Naive B cell (primary cell): ENCODE data around the gene CBX2. TPM values are rescaled to one million over a fixed set of nuclear protein-coding genes. Genes with fewer than 3 reads are reported as not detected.

Source experiments
- ATAC-seq, 2 donors: fragments of 150-1000 bp; cut with Tn5 transposase; 2 replicates each; pipeline ENCODE4 v1.10.0; 2021; ENCODE audit warnings: low read depth in 2 of 2, mild to moderate bottlenecking in 2 of 2, moderate library complexity in 2 of 2
- DNase-seq: peaks from one replicate; pipeline ENCODE4 v3.0.0; 2022
- H3K27ac Mint-ChIP-seq, 6 donors: one replicate each; pipeline ENCODE4 v1.8.0; 2020 to 2022; ENCODE audit warnings: mild to moderate bottlenecking in 6 of 6, mixed read lengths in 6 of 6, moderate library complexity in 5 of 6, inconsistent platforms in 2 of 6
- H3K27me3 Mint-ChIP-seq, 3 donors: one replicate each; pipeline ENCODE4 v1.8.0; 2021 to 2022; ENCODE audit warnings: mixed read lengths in 3 of 3, mild to moderate bottlenecking in 1 of 3
- H3K36me3 Mint-ChIP-seq, 2 donors: one replicate each; pipeline ENCODE4 v1.8.0; 2020 to 2022; ENCODE audit warnings: mixed read lengths in 2 of 2, inconsistent platforms in 1 of 2, mild to moderate bottlenecking in 1 of 2
- H3K4me1 Mint-ChIP-seq, 3 donors: one replicate each; pipeline ENCODE4 v1.8.0; 2020 to 2022; ENCODE audit warnings: mixed read lengths in 3 of 3, inconsistent platforms in 1 of 3, mild to moderate bottlenecking in 1 of 3, moderate library complexity in 1 of 3
- H3K4me3 Mint-ChIP-seq, 8 donors: one replicate each; pipeline ENCODE4 v1.8.0; 2020 to 2022; ENCODE audit warnings: mild to moderate bottlenecking in 8 of 8, mixed read lengths in 8 of 8, moderate library complexity in 8 of 8, inconsistent platforms in 2 of 8
- H3K9me3 Mint-ChIP-seq, 7 donors: one replicate each; pipeline ENCODE4 v1.8.0; 2020 to 2022; ENCODE audit warnings: mixed read lengths in 7 of 7, mild to moderate bottlenecking in 5 of 7, inconsistent platforms in 2 of 7, moderate library complexity in 1 of 7
- polyA plus RNA-seq, 6 donors: library from polyadenylated mRNA; unstranded; fragments of 300-500 nt; fragmentation: Illumina TruSeq; gene quantifications; one replicate each; pipeline ENCODE4 v1.2.3, GENCODE V29; 2021; ENCODE audit warnings: low read depth in 6 of 6

CBX2 gene
- polyA plus RNA-seq, 6 donors from 2014 or later: 0.09 TPM; not detected in 5

DNA sequence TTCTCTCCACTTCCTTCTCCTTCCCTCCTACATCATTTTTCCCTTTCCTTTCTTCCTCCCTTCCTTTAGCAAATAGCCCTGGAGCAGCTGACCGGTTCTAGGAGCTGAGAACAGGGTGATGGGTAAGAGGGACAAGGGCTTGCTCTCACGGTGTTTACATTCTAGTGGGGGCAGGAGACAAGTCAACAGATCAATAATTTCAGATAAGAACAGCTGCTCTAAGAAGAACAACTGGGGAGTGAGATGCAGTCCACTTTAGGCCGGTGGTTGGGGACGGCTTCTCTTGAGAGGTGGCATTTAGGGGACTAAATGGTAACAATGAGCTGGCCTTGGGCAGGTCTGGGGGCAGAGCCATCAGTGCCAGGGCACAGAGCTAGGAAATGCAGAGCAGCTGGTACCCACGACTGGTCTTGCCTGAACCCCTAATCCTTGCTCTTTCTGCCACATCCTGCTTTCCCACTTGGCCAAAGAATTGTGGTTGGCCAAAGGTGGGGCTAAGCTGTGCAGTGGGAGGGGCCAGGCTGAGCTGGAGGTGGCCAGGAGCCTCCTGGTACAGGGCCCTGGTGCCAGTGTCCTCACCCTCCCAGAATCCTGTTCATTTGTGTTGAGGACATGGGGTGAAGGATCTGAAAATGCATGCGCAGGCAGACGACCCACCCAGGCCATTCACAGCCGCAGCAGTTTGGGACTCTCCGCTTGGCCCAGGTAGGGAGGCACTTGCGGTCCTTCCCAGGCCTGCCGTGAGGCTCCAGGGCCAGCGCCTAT is 43.6 kb downstream of the CBX2 start:
- Mint-ChIP-seq H3K4me1 (peaks cover 8 to 13% (median 10%) of the 10 kb centered on the region in 3 donors), H3K36me3 (peaks cover 0 to 8% of the 10 kb centered on the region in 2 donors), H3K4me3 (peak overlapping the region in 1 of 8 donors; percentile 2), H3K27ac (peak overlapping the region in 1 of 6 donors; percentile 22), H3K27me3 (peaks cover 68 to 80% (median 75%) of the 10 kb centered on the region in 3 donors), H3K9me3 (peaks cover 0 to 4% (median 0%) of the 10 kb centered on the region in 7 donors)
- DNase-seq (no peak), ATAC-seq (no peak)

DNA sequence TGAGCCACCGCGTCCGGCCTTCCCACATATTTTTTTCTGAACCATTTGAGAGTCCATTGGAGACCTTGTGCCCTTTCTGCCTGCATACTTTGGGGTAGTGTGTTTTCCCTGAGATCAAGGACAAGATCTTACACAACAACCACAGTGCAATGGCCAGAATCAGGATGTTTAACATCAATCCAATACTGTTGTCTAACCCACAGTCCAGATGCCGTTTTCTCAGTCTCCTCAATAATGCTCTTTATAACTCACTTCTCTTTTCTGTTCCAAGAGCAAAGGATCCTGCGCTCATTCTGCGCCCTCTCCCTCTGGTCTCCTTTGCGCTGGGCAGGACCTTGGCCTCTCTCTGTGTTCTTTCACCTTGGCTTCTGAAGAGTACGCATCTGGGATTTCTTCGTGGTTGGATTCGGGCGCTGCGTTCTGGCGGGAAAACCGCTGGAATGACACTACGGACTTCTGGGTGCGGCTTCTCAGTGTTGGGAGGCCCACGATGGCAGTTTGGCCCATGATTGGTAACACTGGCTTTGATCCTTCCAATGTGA is 44.7 kb downstream of the CBX2 start:
- Mint-ChIP-seq H3K27ac (no peak overlapping the region), H3K9me3 (peaks cover 0 to 4% (median 0%) of the 10 kb centered on the region in 7 donors), H3K27me3 (peaks cover 64 to 72% (median 68%) of the 10 kb centered on the region in 3 donors), H3K36me3 (peaks cover 0 to 8% of the 10 kb centered on the region in 2 donors), H3K4me1 (peaks cover 13 to 15% (median 15%) of the 10 kb centered on the region in 3 donors), H3K4me3 (peak overlapping the region in 1 of 8 donors; percentile 15)
- no peak for ATAC-seq
- DNase-seq: no peak

DNA sequence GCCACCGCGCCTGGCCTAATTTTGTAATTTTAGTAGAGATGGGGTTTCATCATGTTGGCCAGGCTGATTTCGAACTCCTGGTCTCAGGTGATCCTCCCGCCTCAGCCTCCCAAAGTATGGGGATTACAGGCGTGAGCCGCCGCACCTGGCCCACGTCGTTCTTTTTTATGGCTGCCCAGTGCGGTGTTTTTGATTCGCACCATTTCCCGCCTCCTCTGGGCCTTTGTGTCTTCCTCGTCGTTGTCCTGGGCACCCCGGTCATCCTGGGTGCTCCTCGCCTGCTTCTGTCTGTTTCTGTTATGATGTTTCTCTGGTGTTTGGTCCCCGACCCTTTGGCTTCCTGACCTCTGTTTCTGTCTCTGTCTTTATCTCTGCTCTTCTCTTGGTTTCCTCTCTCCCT is 46.3 kb downstream of the CBX2 start:
- Mint-ChIP-seq H3K27ac (peak overlapping the region in 1 of 6 donors; percentile 91), H3K27me3 (peaks cover 48 to 58% (median 52%) of the 10 kb centered on the region in 3 donors), H3K4me3 (no peak overlapping the region), H3K9me3 (peaks cover 0 to 4% (median 0%) of the 10 kb centered on the region in 7 donors), H3K4me1 (peaks cover 15 to 18% (median 18%) of the 10 kb centered on the region in 3 donors), H3K36me3 (peaks cover 0 to 8% of the 10 kb centered on the region in 2 donors)
- ATAC-seq (no peak), DNase-seq (no peak)

DNA sequence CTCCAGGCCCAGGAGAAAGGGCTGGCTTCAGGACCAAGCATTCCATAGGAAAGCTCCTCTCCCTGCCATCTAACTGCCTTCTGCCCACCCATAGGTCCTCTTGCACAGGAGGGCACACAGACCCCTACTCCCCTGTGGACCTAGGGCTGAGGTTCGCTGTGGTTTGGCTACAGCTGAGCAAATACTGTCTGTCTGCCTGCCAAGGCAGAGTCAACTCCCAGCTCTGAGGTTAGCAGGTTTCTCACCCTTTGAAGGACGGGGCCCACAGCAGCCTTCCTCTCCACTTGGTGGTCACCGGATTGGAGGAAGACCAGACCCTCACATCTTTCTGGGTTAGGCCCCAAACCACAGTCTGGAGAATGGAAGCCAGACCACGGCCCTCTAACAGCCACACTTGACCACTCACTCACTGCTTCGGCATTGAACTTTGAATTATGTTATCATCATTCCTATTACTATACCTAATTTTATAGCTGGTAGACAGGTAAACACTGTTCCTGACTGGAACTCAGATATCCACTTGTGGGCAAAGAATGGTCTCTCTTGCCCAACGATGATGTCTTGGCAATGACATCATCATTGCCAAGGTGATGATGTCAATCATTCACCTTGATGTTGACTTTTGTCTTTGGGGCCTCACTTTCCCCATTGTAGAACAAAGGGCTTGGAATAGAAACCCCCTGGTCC is 47.1 kb downstream of the CBX2 start:
- no peak for ATAC-seq
- no peak for DNase-seq
- Mint-ChIP-seq H3K27me3 (peaks cover 45 to 50% (median 45%) of the 10 kb centered on the region in 3 donors), H3K36me3 (peaks cover 0 to 8% of the 10 kb centered on the region in 2 donors), H3K4me3 (no peak overlapping the region), H3K9me3 (peaks cover 0 to 4% (median 0%) of the 10 kb centered on the region in 7 donors), H3K27ac (no peak overlapping the region), H3K4me1 (peaks cover 15 to 25% (median 20%) of the 10 kb centered on the region in 3 donors)

DNA sequence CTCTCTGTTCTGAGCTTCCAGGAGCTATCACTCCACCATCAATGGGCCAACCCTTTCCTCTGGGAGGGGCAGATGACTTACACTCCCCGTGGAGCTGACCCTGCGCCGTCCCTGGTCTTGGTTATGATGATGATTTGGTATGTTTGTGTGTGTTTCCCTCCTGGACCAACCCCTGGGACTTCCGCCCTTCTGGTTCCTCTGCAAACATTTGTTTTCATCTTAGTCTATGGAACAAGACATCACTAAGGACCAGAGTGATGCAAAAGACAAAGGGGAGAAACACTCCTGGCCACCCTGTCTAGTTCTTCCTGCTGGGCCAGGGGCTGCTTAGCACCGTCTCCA is 47.6 kb downstream of the CBX2 start:
- H3K27ac Mint-ChIP-seq: no peak overlapping the region
- no peak for ATAC-seq
- DNase-seq: no peak
- H3K27me3 Mint-ChIP-seq: peaks cover 40 to 45% (median 40%) of the 10 kb centered on the region in 3 donors
- H3K36me3 Mint-ChIP-seq: peaks cover 0 to 8% of the 10 kb centered on the region in 2 donors
- H3K9me3 Mint-ChIP-seq: peaks cover 0 to 4% (median 0%) of the 10 kb centered on the region in 7 donors
- H3K4me1 Mint-ChIP-seq: peaks cover 15 to 30% (median 20%) of the 10 kb centered on the region in 3 donors
- no peak overlapping the region for H3K4me3 Mint-ChIP-seq

DNA sequence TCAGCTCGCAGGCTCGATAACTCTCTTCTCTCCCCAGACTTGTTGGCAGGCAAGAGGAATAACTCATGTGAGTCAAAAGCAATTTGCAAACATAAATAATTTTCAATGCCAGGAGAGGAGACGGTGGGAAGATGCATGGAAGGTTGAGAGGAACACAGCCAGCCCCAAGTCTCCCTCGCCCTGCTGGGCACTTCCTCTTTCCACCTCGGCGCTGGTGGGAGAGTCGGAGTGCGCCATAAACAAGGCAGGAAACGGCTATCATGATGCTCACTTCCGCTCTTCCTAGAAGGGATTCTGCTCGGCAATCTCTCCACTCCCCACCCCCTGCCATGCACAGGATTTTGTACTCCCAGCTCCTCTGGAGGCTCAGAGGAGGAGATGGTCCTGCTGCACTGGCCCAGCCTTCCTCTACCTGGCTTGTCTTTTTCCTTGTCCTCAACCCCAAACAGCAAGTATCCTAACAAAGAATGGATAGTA is 48.3 kb downstream of the CBX2 start:
- no peak for DNase-seq
- Mint-ChIP-seq H3K36me3 (peaks cover 0 to 8% of the 10 kb centered on the region in 2 donors), H3K9me3 (peaks cover 0 to 4% (median 0%) of the 10 kb centered on the region in 7 donors), H3K4me1 (peaks cover 15 to 34% (median 21%) of the 10 kb centered on the region in 3 donors), H3K27me3 (peaks cover 33 to 38% (median 36%) of the 10 kb centered on the region in 3 donors), H3K27ac (no peak overlapping the region), H3K4me3 (no peak overlapping the region)
- peak in 1 of 2 donors; percentile 27 for ATAC-seq

DNA sequence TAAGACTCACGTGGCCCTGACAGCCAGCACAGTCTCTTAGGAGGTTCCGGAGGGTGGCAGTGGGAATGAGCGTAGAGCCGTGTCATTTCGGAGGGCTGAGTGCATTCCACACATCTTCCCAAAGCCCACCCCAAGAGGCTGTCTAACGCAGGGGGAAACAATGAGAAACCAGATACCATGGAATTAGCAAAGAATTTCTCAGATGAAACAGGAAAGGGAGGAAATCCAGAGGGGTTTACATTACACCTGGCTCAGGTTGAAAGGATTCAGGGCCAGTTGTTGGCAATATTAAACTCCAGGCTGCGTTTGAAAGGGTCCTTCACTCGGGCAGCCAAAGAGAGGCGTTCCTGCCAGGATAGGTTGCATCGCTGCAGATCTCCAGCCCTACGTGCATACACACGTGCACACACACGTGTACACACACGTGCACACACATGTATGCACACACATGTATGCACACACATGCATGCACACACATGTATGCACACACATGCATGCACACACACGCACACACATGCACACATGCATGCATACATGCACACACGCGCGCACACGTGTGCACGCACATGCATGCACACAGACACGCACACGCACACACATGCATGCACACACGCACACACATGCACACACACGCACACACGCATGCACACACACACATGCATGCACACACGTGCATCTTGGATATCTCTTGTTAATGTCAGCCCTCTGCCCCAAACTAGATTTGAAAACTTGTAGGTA is 49.1 kb downstream of the CBX2 start:
- DNase-seq (no peak), ATAC-seq (no peak)
- Mint-ChIP-seq H3K36me3 (peaks cover 0 to 8% of the 10 kb centered on the region in 2 donors), H3K27me3 (peaks cover 29 to 34% (median 31%) of the 10 kb centered on the region in 3 donors), H3K4me3 (no peak overlapping the region), H3K27ac (no peak overlapping the region), H3K9me3 (peaks cover 0 to 4% (median 0%) of the 10 kb centered on the region in 7 donors), H3K4me1 (peaks cover 15 to 34% (median 24%) of the 10 kb centered on the region in 3 donors)

DNA sequence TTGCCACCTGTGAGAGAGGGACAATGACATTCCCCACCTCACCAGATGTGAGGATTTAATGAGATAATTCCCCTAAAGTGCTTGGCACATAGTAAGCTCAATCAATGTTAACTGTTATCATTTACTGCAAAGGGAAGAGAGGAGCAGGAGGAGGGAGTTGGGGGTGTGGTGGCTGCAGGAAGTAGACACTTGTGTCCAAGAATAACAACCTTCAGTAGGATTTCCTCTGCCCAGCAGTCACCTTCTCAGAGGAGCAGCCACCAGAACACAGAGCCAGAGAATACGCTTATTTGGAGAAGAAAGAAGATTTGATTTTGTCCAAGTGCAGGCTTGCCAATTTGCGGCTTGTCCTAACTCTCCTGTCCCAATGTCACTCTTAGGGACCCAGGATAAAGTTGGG is 51.1 kb downstream of the CBX2 start:
- ATAC-seq (no peak), DNase-seq (no peak)
- no peak overlapping the region for H3K4me3 Mint-ChIP-seq
- H3K4me1 Mint-ChIP-seq: peaks cover 20 to 39% (median 24%) of the 10 kb centered on the region in 3 donors
- H3K36me3 Mint-ChIP-seq: peaks cover 0 to 8% of the 10 kb centered on the region in 2 donors
- H3K27me3 Mint-ChIP-seq: peaks cover 9 to 27% (median 20%) of the 10 kb centered on the region in 3 donors
- peaks cover 0 to 4% (median 0%) of the 10 kb centered on the region in 7 donors for H3K9me3 Mint-ChIP-seq
- H3K27ac Mint-ChIP-seq: peak overlapping the region in 1 of 6 donors; percentile 29

DNA sequence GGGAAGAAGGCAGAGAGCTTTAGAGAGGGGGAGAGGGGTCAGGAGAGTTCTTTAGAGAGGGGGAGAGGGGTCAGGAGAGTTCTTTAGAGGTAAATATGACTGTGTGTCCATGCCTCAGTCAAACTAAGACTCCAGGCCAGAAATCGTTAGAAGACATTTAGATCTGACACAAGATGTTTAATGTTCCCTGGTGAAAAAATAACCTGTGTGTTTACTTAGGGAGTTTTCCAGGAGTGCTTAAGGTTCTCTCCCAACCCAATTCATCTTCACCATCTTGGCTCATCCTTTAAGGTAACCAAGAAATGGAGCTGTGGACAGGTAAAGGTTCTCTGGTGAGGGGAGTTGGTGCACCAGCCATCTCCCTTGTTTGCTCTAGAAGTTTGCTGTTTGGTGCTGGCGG is 51.5 kb downstream of the CBX2 start:
- Mint-ChIP-seq H3K27ac (no peak overlapping the region), H3K4me3 (no peak overlapping the region), H3K4me1 (peaks cover 17 to 40% (median 24%) of the 10 kb centered on the region in 3 donors)

DNA sequence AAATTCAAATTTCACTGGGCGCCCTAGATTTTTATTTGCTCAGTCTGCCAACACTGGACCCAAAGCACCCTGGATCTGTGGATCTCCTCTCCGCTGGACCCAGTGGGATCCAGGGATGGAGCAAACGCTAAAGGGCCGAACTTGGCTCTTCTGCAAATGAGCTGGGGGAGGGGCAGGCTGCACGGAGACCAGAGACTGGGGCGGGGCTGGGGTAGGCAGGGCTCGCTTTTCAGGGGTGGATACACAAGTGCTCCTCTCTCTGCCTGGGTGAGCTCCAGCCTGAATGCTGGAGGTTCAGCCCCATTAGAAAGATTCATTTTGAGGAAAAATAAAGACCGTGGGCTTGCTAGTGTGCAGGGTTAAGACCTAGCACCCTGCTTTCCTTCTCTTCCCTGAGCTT is 52.4 kb downstream of the CBX2 start:
- Mint-ChIP-seq H3K36me3 (peaks cover 0 to 10% of the 10 kb centered on the region in 2 donors), H3K27ac (no peak overlapping the region), H3K9me3 (no peaks in the 10 kb centered on the region), H3K4me3 (peak overlapping the region in 1 of 8 donors; percentile 33), H3K4me1 (peaks cover 21 to 49% (median 28%) of the 10 kb centered on the region in 3 donors), H3K27me3 (peaks cover 0 to 21% (median 12%) of the 10 kb centered on the region in 3 donors)
- DNase-seq (no peak), ATAC-seq (no peak)

More for the DNA sequence above, 51.5 kb downstream of the CBX2 start:
- Mint-ChIP-seq H3K27me3 (peaks cover 5 to 24% (median 16%) of the 10 kb centered on the region in 3 donors), H3K36me3 (peaks cover 0 to 6% of the 10 kb centered on the region in 2 donors), H3K9me3 (peaks cover 0 to 2% (median 0%) of the 10 kb centered on the region in 7 donors)
- ATAC-seq (no peak), DNase-seq (no peak)

DNA sequence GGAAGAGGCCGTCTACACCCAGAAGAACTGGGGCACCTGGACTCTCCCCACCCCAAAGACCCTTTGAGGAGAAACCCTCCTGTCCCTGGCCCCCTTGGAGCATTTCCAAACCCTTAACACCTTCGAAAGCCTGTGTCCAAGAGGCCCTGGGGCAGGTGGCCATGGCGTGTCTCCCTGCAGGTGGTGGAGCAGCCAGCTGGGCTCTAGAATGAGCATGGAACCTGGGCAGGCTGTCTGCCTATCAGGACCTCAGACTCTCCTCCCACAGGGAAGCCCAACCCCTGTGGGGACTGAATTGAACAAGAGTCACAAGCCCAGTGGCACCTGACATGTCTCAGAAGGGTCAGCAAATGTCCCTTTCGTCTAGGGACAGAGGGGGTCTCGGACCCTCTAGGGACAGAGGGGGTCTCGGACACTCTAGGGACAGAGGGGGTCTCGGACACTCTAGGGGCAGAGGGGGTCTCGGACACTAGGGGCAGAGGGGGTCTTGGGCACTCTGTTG is 52.9 kb downstream of the CBX2 start:
- peaks cover 0 to 15% (median 9%) of the 10 kb centered on the region in 3 donors for H3K27me3 Mint-ChIP-seq
- H3K9me3 Mint-ChIP-seq: no peaks in the 10 kb centered on the region
- DNase-seq (no peak), ATAC-seq (no peak)
- no peak overlapping the region for H3K27ac Mint-ChIP-seq
- peak overlapping the region in 1 of 8 donors; percentile 33 for H3K4me3 Mint-ChIP-seq
- H3K4me1 Mint-ChIP-seq: peaks cover 19 to 51% (median 30%) of the 10 kb centered on the region in 3 donors
- peaks cover 0 to 10% of the 10 kb centered on the region in 2 donors for H3K36me3 Mint-ChIP-seq
